WTC11 (cell line): ENCODE results near the gene RELCH.

Experiments used
- ARID4B ChIP-seq: sonication (generic); formaldehyde crosslinking; IDR thresholded peaks from 2 replicates; pipeline ENCODE4 v1.8.0; 2023; ENCODE audit warnings: missing genetic modification reagents, mild to moderate bottlenecking, borderline replicate concordance
- ATF3 ChIP-seq: sonication (generic); formaldehyde crosslinking; conservative IDR thresholded peaks from 2 replicates; pipeline ENCODE4 v1.8.1; 2022; ENCODE audit warnings: mild to moderate bottlenecking, missing genetic modification reagents
- CREM ChIP-seq: sonication (generic); formaldehyde crosslinking; IDR thresholded peaks from 2 replicates; pipeline ENCODE4 v1.8.1; 2022; ENCODE audit warnings: mild to moderate bottlenecking, missing genetic modification reagents, moderate library complexity
- CTCF ChIP-seq: fragments of 200-600 bp; IDR thresholded peaks from 2 replicates; pipeline ENCODE4 v1.8.0; 2022; ENCODE audit warnings: antibody characterized with exemption
- FOXJ3 ChIP-seq: sonication (generic); formaldehyde crosslinking; IDR thresholded peaks from 2 replicates; pipeline ENCODE4 v1.9.0; 2021; ENCODE audit warnings: missing genetic modification reagents, mild to moderate bottlenecking, borderline replicate concordance
- GABPB1 ChIP-seq: sonication (generic); formaldehyde crosslinking; IDR thresholded peaks from 2 replicates; pipeline ENCODE4 v1.8.1; 2023; ENCODE audit warnings: mild to moderate bottlenecking, missing genetic modification reagents
- KAT7 ChIP-seq: sonication (generic); formaldehyde crosslinking; IDR thresholded peaks from 2 replicates; pipeline ENCODE4 v1.8.1; 2023; ENCODE audit warnings: missing genetic modification reagents, mild to moderate bottlenecking, borderline replicate concordance
- NR2C2 ChIP-seq: sonication (generic); formaldehyde crosslinking; IDR thresholded peaks from 2 replicates; pipeline ENCODE4 v1.8.0; 2022; ENCODE audit warnings: mild to moderate bottlenecking, missing genetic modification reagents
- RELA ChIP-seq: sonication (generic); formaldehyde crosslinking; IDR thresholded peaks from 2 replicates; pipeline ENCODE4 v1.8.1; 2022; ENCODE audit warnings: missing genetic modification reagents, mild to moderate bottlenecking, borderline replicate concordance
- USF2 ChIP-seq: sonication (generic); formaldehyde crosslinking; IDR thresholded peaks from 2 replicates; pipeline ENCODE4 v1.8.1; 2023; ENCODE audit warnings: mild to moderate bottlenecking, missing genetic modification reagents, moderate library complexity

- no peak for TF ChIP-seq RELA (CRISPR knock-in tag)
- no peak for TF ChIP-seq CTCF
- no peak for TF ChIP-seq USF2
- no peak for TF ChIP-seq ARID4B (CRISPR knock-in tag)
- no peak for TF ChIP-seq FOXJ3 (CRISPR knock-in tag)
- TF ChIP-seq ATF3 (CRISPR knock-in tag) = no peak
- TF ChIP-seq CREM = no peak
- no peak for TF ChIP-seq GABPB1 (CRISPR knock-in tag)
- TF ChIP-seq NR2C2 (CRISPR knock-in tag) = no peak
- no peak for TF ChIP-seq KAT7 (CRISPR knock-in tag)
These were observed 58.1 kb downstream of the RELCH start for GRCh38 chr18:62245177-62245576.
